ENCODE measurements around the gene SMARCD1.

DNA sequence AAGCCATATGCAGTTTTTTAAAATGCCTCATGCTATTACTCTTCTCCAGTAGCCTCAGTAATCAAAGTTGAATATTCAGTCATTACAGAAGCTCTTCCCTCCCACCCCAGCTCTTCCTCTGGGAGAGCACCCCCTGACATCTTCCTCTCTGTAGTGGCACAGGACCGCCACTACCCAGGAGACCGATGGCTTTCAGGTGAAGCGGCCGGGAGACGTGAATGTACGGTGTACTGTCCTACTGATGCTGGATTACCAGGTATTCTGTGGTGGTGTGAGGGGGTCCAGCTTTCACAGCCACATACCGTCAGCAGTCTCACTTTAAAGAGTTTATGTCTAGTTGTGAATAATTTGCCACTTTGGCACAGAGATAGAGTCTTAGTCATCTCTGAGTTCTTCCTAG lies 4.6 kb downstream of the SMARCD1 start:
- TF ChIP-seq NR2F2 (IDR thresholded peaks at IDR 0.05) = no peak
- TF ChIP-seq, protein P1, sequence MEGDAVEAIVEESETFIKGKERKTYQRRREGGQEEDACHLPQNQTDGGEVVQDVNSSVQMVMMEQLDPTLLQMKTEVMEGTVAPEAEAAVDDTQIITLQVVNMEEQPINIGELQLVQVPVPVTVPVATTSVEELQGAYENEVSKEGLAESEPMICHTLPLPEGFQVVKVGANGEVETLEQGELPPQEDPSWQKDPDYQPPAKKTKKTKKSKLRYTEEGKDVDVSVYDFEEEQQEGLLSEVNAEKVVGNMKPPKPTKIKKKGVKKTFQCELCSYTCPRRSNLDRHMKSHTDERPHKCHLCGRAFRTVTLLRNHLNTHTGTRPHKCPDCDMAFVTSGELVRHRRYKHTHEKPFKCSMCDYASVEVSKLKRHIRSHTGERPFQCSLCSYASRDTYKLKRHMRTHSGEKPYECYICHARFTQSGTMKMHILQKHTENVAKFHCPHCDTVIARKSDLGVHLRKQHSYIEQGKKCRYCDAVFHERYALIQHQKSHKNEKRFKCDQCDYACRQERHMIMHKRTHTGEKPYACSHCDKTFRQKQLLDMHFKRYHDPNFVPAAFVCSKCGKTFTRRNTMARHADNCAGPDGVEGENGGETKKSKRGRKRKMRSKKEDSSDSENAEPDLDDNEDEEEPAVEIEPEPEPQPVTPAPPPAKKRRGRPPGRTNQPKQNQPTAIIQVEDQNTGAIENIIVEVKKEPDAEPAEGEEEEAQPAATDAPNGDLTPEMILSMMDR (IDR thresholded peaks at IDR 0.05; ENCODE audit: low read depth, low read length, missing input control) = no peak
